Loucy (cell line): ENCODE data around the gene HMGN4.
A peak's percentile ranks its signal among the peaks of the same experiment; 100 is the strongest.

Experiments
- H2AFZ ChIP-seq: fragments of 200-600 bp; sonication (generic); 2 replicates; pipeline ENCODE4 v1.6.0; 2016; ENCODE audit warnings: antibody characterized with exemption, mild to moderate bottlenecking, low read length, moderate library complexity
- H3F3A ChIP-seq: fragments of 200-600 bp; 2 replicates; pipeline ENCODE4 v1.6.0; 2016; ENCODE audit warnings: antibody characterized with exemption, low read depth, mild to moderate bottlenecking
- H3K27me3 ChIP-seq: fragments of 200-600 bp; sonication (generic); 2 replicates; pipeline ENCODE4 v1.6.1; 2014; ENCODE audit warnings: low read length, mild to moderate bottlenecking; ENCODE audit not compliant: insufficient read depth, poor library complexity, severe bottlenecking
- H3K36me3 ChIP-seq: fragments of 200-600 bp; sonication (generic); 2 replicates; pipeline ENCODE4 v1.6.1; 2016; ENCODE audit warnings: low read length; ENCODE audit not compliant: insufficient read depth
- H3K4me1 ChIP-seq: fragments of 200-600 bp; sonication (generic); 2 replicates; pipeline ENCODE4 v1.5.1; 2014; ENCODE audit warnings: low read length, mild to moderate bottlenecking; ENCODE audit not compliant: insufficient read depth, poor library complexity, severe bottlenecking
- H3K4me2 ChIP-seq: fragments of 200-600 bp; sonication (generic); 2 replicates; pipeline ENCODE4 v1.6.0; 2014; ENCODE audit warnings: antibody characterized with exemption, low read length, low read depth, mild to moderate bottlenecking; ENCODE audit not compliant: poor library complexity, severe bottlenecking
- H3K4me3 ChIP-seq: fragments of 200-600 bp; sonication (generic); 2 replicates; pipeline ENCODE4 v1.5.1; 2014; ENCODE audit warnings: low read length, mild to moderate bottlenecking, mixed read lengths; ENCODE audit not compliant: poor library complexity, severe bottlenecking
- H3K79me2 ChIP-seq: fragments of 200-600 bp; sonication (generic); 2 replicates; pipeline ENCODE4 v1.6.1; 2014; ENCODE audit warnings: low read length; ENCODE audit not compliant: insufficient read depth
- H3K9ac ChIP-seq: fragments of 200-600 bp; sonication (generic); 2 replicates; pipeline ENCODE4 v1.6.0; 2014; ENCODE audit warnings: mild to moderate bottlenecking, low read depth, low read length, moderate library complexity; ENCODE audit not compliant: poor library complexity, severe bottlenecking
- H3K9me2 ChIP-seq: fragments of 200-600 bp; sonication (generic); replicated peaks from 2 replicates; pipeline ENCODE4 v1.6.1; 2016; ENCODE audit warnings: low read depth, low read length, mixed read lengths
- H3K9me3 ChIP-seq: fragments of 200-600 bp; sonication (generic); 2 replicates; pipeline ENCODE4 v1.6.1; 2014; ENCODE audit warnings: mild to moderate bottlenecking, antibody characterized with exemption, low read length, low read depth; ENCODE audit not compliant: insufficient read depth
- H4K20me1 ChIP-seq: fragments of 200-600 bp; sonication (generic); 2 replicates; pipeline ENCODE4 v1.6.0; 2014; ENCODE audit warnings: antibody characterized with exemption, low read length, mild to moderate bottlenecking; ENCODE audit not compliant: insufficient read depth, poor library complexity, severe bottlenecking
- EZH2phosphoT487 ChIP-seq: fragments of 200-600 bp; IDR thresholded peaks from 2 replicates; pipeline ENCODE4 v1.6.1; 2018; ENCODE audit warnings: antibody characterized with exemption, mild to moderate bottlenecking, moderate library complexity, borderline replicate concordance
- TF ChIP-seq, protein P1 (sequence below): fragments of 200-600 bp; sonication (generic); conservative IDR thresholded peaks from 2 replicates; pipeline ENCODE4 v1.5.1; 2014; ENCODE audit warnings: mild to moderate bottlenecking, antibody characterized with exemption, low read length

HMGN4 gene

DNA sequence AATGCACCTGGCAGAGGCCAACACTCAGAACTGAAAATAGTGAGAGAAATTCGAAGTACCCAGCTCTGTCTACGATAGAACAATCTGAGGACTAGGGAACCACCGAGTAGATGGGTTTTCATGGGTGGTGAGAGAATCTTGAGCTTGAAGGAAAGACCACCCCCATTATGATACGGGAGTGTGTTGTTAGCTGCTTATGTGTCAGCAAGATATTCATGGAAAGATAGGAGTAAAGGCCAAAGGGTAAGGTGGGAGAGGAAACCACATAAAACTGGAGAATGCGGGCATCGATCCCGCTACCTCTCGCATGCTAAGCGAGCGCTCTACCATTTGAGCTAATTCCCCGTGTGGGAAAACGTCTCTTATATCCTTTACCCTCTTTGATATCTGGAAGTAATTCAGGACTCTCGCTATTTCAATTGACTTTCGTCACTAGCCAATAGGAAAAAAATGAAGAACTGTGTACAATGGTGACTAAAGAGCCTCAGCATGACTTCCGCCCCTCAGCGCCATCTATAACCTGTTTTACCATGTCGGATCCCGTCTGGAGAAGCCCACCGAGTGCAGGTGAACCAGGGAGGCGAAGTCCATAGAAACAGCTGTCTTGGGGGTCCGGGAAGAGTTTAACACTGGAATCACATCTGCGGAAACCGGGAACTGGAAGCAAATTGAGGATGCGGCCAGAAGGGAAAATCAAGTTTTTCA lies 33.6 kb downstream of the HMGN4 start:
- Histone ChIP-seq H2AFZ (peak overlapping the region; percentile 59), H3K27me3 (no peaks in the 10 kb centered on the region), H3K4me2 (peak overlapping the region; percentile 54), H3K9ac (peak overlapping the region; percentile 59), H3K9me2 (no peaks in the 10 kb centered on the region), H3K36me3 (no peaks in the 10 kb centered on the region), H3K4me3 (peak overlapping the region; percentile 68), H3K9me3 (no peaks in the 10 kb centered on the region), H3F3A (no peaks in the 10 kb centered on the region; the same call in 1 of the 2 replicates), H3K4me1 (no peaks in the 10 kb centered on the region), H3K79me2 (no peaks in the 10 kb centered on the region), H4K20me1 (no peaks in the 10 kb centered on the region)
- no peak for TF ChIP-seq EZH2phosphoT487
- TF ChIP-seq, protein P1, sequence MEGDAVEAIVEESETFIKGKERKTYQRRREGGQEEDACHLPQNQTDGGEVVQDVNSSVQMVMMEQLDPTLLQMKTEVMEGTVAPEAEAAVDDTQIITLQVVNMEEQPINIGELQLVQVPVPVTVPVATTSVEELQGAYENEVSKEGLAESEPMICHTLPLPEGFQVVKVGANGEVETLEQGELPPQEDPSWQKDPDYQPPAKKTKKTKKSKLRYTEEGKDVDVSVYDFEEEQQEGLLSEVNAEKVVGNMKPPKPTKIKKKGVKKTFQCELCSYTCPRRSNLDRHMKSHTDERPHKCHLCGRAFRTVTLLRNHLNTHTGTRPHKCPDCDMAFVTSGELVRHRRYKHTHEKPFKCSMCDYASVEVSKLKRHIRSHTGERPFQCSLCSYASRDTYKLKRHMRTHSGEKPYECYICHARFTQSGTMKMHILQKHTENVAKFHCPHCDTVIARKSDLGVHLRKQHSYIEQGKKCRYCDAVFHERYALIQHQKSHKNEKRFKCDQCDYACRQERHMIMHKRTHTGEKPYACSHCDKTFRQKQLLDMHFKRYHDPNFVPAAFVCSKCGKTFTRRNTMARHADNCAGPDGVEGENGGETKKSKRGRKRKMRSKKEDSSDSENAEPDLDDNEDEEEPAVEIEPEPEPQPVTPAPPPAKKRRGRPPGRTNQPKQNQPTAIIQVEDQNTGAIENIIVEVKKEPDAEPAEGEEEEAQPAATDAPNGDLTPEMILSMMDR = no peak

DNA sequence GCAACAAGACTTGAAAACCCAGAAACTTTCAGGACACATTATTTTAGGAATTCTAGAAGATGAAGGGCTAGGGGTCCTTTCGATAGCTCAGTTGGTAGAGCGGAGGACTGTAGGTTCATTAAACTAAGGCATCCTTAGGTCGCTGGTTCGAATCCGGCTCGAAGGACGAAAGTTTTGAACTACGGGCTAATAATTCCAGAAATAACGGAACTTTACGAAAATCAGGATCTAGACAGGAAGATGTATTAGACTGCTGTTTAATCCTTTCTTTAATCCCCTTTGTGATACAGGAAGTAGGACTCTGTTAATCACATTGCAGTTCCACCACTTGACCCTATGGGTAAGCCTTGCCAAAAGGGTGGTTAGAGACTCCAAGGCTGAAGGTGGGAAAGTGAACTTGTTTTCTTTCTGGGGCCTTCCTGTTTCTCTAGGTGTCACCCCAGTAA lies 37.4 kb downstream of the HMGN4 start:
- H3K27me3 ChIP-seq = no peaks in the 10 kb centered on the region
- no peaks in the 10 kb centered on the region for H3K9me2 ChIP-seq
- H4K20me1 ChIP-seq = no peaks in the 10 kb centered on the region
- no peaks in the 10 kb centered on the region for H3F3A ChIP-seq
- no peak overlapping the region for H3K4me3 ChIP-seq
- no peaks in the 10 kb centered on the region for H3K79me2 ChIP-seq
- no peak overlapping the region for H3K4me2 ChIP-seq
- no peaks in the 10 kb centered on the region; the same call in 1 of the 2 replicates for H3K9me3 ChIP-seq
- H3K36me3 ChIP-seq = no peaks in the 10 kb centered on the region
- no peaks in the 10 kb centered on the region for H3K4me1 ChIP-seq
- no peak overlapping the region for H2AFZ ChIP-seq
- no peak overlapping the region for H3K9ac ChIP-seq
- TF ChIP-seq EZH2phosphoT487 = no peak
- TF ChIP-seq, protein P1 = no peak

DNA sequence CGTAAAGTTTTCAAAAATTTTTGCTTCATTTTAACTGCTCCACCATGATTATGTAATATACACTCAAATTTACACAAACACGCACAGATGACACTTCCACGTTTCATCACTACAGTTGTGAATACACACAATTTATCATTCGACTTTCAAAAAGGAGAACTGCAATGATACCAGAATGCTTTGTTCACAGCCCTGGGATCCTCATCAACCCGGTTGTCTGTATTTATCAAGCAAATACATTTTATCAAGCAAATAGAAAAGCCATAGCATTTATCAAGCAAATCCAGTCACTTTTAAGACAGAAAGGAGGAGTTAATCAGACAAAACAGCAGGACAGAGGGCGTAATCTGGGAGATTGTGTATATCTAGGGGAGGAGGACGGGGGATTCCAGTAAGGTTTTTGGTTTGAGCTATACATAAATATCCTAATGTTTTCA lies 38.3 kb downstream of the HMGN4 start:
- Histone ChIP-seq H3K9me3 (no peaks in the 10 kb centered on the region; the same call in 1 of the 2 replicates), H3F3A (no peaks in the 10 kb centered on the region), H3K27me3 (no peaks in the 10 kb centered on the region), H3K9me2 (no peaks in the 10 kb centered on the region), H3K4me2 (no peak overlapping the region), H2AFZ (no peak overlapping the region), H3K9ac (no peak overlapping the region), H3K79me2 (no peaks in the 10 kb centered on the region), H3K4me3 (no peak overlapping the region), H3K4me1 (no peaks in the 10 kb centered on the region), H3K36me3 (no peaks in the 10 kb centered on the region), H4K20me1 (no peaks in the 10 kb centered on the region)
- TF ChIP-seq, protein P1 = no peak
- TF ChIP-seq EZH2phosphoT487 = no peak
